Measurements from ENCODE around the gene DACH1. TPM values are rescaled to one million over a fixed set of nuclear protein-coding genes. Genes with fewer than 3 reads are reported as not detected.
A peak's percentile ranks its signal among the peaks of the same experiment; 100 is the strongest.

Gene DACH1
- total RNA-seq, 1 donor from 2014 or later: 1.6 TPM

DNA sequence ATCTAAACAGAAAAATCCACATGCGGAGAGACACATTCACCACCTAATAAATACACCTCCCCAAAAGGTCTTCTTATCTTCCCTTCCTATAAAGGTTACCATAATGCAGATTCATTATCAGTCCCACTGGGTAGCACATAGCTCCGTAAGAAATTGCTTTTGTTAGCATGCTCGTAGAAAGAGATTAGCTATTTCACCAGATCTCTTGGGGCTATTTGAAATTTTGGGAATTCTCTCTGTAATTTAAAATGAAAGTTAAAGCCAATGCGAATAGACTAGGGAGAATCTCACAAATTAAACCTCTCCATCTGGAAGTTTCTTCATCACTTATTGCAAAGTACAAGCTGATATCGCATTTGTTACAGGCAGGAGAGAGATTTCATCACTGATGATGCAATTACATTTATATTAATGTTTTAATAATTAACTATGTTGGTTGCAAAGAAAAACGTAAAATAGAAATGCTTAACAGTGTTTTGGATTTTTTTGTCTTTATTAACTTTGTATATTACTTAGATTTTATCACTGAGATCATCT is 12.9 kb upstream of the DACH1 start:
- Histone ChIP-seq H3K79me2 (ENCODE audit: insufficient read depth, low read length) (no peaks in the 10 kb centered on the region), H3K9ac (ENCODE audit: low read length) (no peak overlapping the region), H3K27me3 (ENCODE audit: insufficient read depth, low read length) (no peaks in the 10 kb centered on the region), H2AFZ (ENCODE audit: low read depth, low read length) (no peak overlapping the region), H3K9me3 (ENCODE audit: insufficient read depth, low read depth, low read length) (no peaks in the 10 kb centered on the region), H3K27ac (ENCODE audit: low read depth, low read length) (no peak overlapping the region), H3K4me3 (ENCODE audit: insufficient read depth, low read depth, low read length) (no peak overlapping the region), H3K36me3 (ENCODE audit: insufficient read depth, low read length) (no peaks in the 10 kb centered on the region), H4K20me1 (ENCODE audit: insufficient read depth, low read length) (no peaks in the 10 kb centered on the region), H3K4me1 (ENCODE audit: insufficient read depth, low read length) (no peaks in the 10 kb centered on the region), H3K4me2 (ENCODE audit: low read length) (no peak overlapping the region)
- Mint-ChIP-seq H3K27me3 (ENCODE audit: low read depth, unreplicated experiment) (no peaks in the 10 kb centered on the region), H3K36me3 (ENCODE audit: low read depth, unreplicated experiment) (no peaks in the 10 kb centered on the region), H3K27ac (ENCODE audit: unreplicated experiment) (no peak overlapping the region), H3K4me1 (ENCODE audit: low read depth, unreplicated experiment) (peaks cover 18% of the 10 kb centered on the region), H3K4me3 (ENCODE audit: unreplicated experiment) (no peak overlapping the region), H3K9me3 (ENCODE audit: unreplicated experiment) (peaks cover 2% of the 10 kb centered on the region)
- DNase-seq (ENCODE audit: low read depth): no peak
- no peak for TF ChIP-seq EZH2 (IDR thresholded peaks at IDR 0.05; ENCODE audit: insufficient read depth, low read length)
- TF ChIP-seq, protein P1, sequence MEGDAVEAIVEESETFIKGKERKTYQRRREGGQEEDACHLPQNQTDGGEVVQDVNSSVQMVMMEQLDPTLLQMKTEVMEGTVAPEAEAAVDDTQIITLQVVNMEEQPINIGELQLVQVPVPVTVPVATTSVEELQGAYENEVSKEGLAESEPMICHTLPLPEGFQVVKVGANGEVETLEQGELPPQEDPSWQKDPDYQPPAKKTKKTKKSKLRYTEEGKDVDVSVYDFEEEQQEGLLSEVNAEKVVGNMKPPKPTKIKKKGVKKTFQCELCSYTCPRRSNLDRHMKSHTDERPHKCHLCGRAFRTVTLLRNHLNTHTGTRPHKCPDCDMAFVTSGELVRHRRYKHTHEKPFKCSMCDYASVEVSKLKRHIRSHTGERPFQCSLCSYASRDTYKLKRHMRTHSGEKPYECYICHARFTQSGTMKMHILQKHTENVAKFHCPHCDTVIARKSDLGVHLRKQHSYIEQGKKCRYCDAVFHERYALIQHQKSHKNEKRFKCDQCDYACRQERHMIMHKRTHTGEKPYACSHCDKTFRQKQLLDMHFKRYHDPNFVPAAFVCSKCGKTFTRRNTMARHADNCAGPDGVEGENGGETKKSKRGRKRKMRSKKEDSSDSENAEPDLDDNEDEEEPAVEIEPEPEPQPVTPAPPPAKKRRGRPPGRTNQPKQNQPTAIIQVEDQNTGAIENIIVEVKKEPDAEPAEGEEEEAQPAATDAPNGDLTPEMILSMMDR (IDR thresholded peaks at IDR 0.05; ENCODE audit: insufficient read depth, low read depth, low read length): no peak
- FAIRE-seq: no peak

DNA sequence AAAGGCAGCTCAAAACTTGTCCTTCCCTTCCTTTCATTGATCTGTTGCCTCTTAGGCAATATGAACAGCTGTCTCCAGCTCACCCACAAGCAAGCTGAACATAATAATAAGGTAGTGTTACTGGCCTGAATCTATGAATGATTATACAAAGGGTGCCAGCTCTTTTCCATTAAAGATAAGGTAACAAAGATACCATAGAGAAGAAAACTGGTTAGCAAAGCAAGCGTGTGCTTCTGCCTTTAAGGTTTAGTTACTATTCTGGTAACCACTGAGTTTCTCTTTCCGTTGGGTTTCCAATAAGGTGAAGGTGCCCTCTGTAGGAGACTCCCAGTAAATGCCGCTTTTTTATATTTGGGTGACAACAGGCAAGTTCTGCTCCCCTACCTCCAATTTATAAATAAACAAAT is 12.1 kb upstream of the DACH1 start:
- Histone ChIP-seq H3K4me2 (ENCODE audit: low read length) (peak overlapping the region; percentile 49), H3K9me3 (ENCODE audit: insufficient read depth, low read depth, low read length) (no peaks in the 10 kb centered on the region), H3K9ac (ENCODE audit: low read length) (no peak overlapping the region), H3K27ac (ENCODE audit: low read depth, low read length) (no peak overlapping the region), H3K27me3 (ENCODE audit: insufficient read depth, low read length) (no peaks in the 10 kb centered on the region), H3K4me3 (ENCODE audit: insufficient read depth, low read depth, low read length) (no peak overlapping the region), H3K4me1 (ENCODE audit: insufficient read depth, low read length) (no peaks in the 10 kb centered on the region), H2AFZ (ENCODE audit: low read depth, low read length) (peak overlapping the region; percentile 53), H3K79me2 (ENCODE audit: insufficient read depth, low read length) (no peaks in the 10 kb centered on the region), H4K20me1 (ENCODE audit: insufficient read depth, low read length) (no peaks in the 10 kb centered on the region), H3K36me3 (ENCODE audit: insufficient read depth, low read length) (no peaks in the 10 kb centered on the region)
- no peak overlapping the region for H3K4me3 Mint-ChIP-seq (ENCODE audit: unreplicated experiment)
- H3K27ac Mint-ChIP-seq (ENCODE audit: unreplicated experiment): no peak overlapping the region
- DNase-seq (ENCODE audit: low read depth) (no peak), FAIRE-seq (no peak)
- H3K27me3 Mint-ChIP-seq (ENCODE audit: low read depth, unreplicated experiment): no peaks in the 10 kb centered on the region
- peaks cover 2% of the 10 kb centered on the region for H3K9me3 Mint-ChIP-seq (ENCODE audit: unreplicated experiment)
- H3K36me3 Mint-ChIP-seq (ENCODE audit: low read depth, unreplicated experiment): no peaks in the 10 kb centered on the region
- peaks cover 18% of the 10 kb centered on the region for H3K4me1 Mint-ChIP-seq (ENCODE audit: low read depth, unreplicated experiment)
- TF ChIP-seq EZH2 (IDR thresholded peaks at IDR 0.05; ENCODE audit: insufficient read depth, low read length): no peak
- TF ChIP-seq, protein P1 (IDR thresholded peaks at IDR 0.05; ENCODE audit: insufficient read depth, low read depth, low read length): peak; percentile 54

GRCh38 chr13:71877256-71877653 is 10.3 kb upstream of the DACH1 start:
- DNase-seq (ENCODE audit: low read depth): no peak
- Mint-ChIP-seq H3K36me3 (ENCODE audit: low read depth, unreplicated experiment) (no peaks in the 10 kb centered on the region), H3K9me3 (ENCODE audit: unreplicated experiment) (peaks cover 2% of the 10 kb centered on the region), H3K4me1 (ENCODE audit: low read depth, unreplicated experiment) (peaks cover 18% of the 10 kb centered on the region), H3K27me3 (ENCODE audit: low read depth, unreplicated experiment) (no peaks in the 10 kb centered on the region), H3K27ac (ENCODE audit: unreplicated experiment) (no peak overlapping the region), H3K4me3 (ENCODE audit: unreplicated experiment) (no peak overlapping the region)
- Histone ChIP-seq H3K9me3 (ENCODE audit: insufficient read depth, low read depth, low read length) (no peaks in the 10 kb centered on the region), H4K20me1 (ENCODE audit: insufficient read depth, low read length) (no peaks in the 10 kb centered on the region), H3K36me3 (ENCODE audit: insufficient read depth, low read length) (no peaks in the 10 kb centered on the region), H2AFZ (ENCODE audit: low read depth, low read length) (no peak overlapping the region), H3K27ac (ENCODE audit: low read depth, low read length) (no peak overlapping the region), H3K4me2 (ENCODE audit: low read length) (no peak overlapping the region), H3K9ac (ENCODE audit: low read length) (no peak overlapping the region), H3K4me1 (ENCODE audit: insufficient read depth, low read length) (no peaks in the 10 kb centered on the region), H3K27me3 (ENCODE audit: insufficient read depth, low read length) (no peaks in the 10 kb centered on the region), H3K79me2 (ENCODE audit: insufficient read depth, low read length) (no peaks in the 10 kb centered on the region), H3K4me3 (ENCODE audit: insufficient read depth, low read depth, low read length) (no peak overlapping the region)
- no peak for FAIRE-seq
- TF ChIP-seq EZH2 (IDR thresholded peaks at IDR 0.05; ENCODE audit: insufficient read depth, low read length): no peak
- TF ChIP-seq, protein P1 (IDR thresholded peaks at IDR 0.05; ENCODE audit: insufficient read depth, low read depth, low read length): no peak
